ENCODE results near the gene KIF1B.

KIF1B gene

DNA sequence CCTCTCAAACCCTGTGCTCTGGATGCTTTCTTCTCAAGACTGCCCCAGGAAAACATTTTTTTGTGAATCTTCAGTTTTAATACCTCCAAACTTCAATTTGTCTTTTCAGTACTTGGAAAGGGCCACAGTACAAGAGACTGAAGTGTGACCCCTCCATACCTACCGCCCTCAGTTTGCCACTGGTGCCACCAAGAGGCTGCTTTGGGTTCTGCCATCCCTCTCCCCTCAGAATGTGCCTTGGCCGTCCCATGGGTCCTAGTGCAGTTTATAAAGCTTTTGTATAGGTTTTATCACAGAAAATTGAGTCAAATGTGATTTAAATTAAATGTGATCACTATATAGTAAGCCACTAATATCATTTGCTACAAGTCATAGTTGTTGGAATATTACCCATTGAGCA, 127.7 kb downstream of the KIF1B start:
- Histone ChIP-seq H3K9me3 (no peaks in the 10 kb centered on the region), H3K36me3 (peaks cover 62 to 80% (median 67%) of the 10 kb centered on the region in 3 donors), H3K4me3 (no peak overlapping the region), H3K27ac (no peak overlapping the region), H3K4me1 (no peaks in the 10 kb centered on the region), H3K27me3 (no peaks in the 10 kb centered on the region)
- peak in 1 of 2 donors; percentile 25 for DNase-seq
- TF ChIP-seq, protein P1, sequence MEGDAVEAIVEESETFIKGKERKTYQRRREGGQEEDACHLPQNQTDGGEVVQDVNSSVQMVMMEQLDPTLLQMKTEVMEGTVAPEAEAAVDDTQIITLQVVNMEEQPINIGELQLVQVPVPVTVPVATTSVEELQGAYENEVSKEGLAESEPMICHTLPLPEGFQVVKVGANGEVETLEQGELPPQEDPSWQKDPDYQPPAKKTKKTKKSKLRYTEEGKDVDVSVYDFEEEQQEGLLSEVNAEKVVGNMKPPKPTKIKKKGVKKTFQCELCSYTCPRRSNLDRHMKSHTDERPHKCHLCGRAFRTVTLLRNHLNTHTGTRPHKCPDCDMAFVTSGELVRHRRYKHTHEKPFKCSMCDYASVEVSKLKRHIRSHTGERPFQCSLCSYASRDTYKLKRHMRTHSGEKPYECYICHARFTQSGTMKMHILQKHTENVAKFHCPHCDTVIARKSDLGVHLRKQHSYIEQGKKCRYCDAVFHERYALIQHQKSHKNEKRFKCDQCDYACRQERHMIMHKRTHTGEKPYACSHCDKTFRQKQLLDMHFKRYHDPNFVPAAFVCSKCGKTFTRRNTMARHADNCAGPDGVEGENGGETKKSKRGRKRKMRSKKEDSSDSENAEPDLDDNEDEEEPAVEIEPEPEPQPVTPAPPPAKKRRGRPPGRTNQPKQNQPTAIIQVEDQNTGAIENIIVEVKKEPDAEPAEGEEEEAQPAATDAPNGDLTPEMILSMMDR (IDR thresholded peaks at IDR 0.05) = peak; percentile 60 to 62
- intact Hi-C loops (cut with DNase I; ENCODE audit: low total_unique reads) = loop anchor here (10.0 kb wide), 1 partner anchor 393 kb away; the partner anchor contains the start of genes LZIC and NMNAT1

DNA sequence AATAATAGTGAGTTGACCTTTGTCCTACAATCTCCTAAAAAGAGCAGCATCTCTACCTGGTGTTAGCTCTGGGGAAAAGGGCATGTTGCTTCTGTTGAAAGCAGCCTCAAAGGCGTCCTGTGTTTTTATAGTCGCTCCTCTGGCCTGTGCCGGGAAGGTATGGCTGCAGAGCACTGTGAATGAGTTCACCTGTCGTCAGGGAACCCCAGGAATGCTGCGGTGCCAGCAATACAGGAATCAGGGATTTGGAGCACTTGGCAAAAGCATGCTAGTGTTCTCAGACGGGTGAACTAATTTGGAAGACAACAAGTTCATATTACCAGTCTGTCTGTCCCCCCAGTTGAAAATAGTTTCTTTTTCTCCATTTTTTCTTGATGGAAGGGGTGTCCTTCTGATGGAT, 128.2 kb downstream of the KIF1B start:
- Histone ChIP-seq H3K9me3 (no peaks in the 10 kb centered on the region), H3K36me3 (peaks cover 68 to 86% (median 73%) of the 10 kb centered on the region in 3 donors), H3K4me1 (no peaks in the 10 kb centered on the region), H3K4me3 (no peak overlapping the region), H3K27me3 (no peaks in the 10 kb centered on the region), H3K27ac (no peak overlapping the region)
- intact Hi-C loops (cut with DNase I; ENCODE audit: low total_unique reads) = loop anchor here (10.0 kb wide), 1 partner anchor 394 kb away; the partner anchor contains the start of genes LZIC and NMNAT1
- TF ChIP-seq, protein P1 (IDR thresholded peaks at IDR 0.05) = no peak
- DNase-seq = no peak

DNA sequence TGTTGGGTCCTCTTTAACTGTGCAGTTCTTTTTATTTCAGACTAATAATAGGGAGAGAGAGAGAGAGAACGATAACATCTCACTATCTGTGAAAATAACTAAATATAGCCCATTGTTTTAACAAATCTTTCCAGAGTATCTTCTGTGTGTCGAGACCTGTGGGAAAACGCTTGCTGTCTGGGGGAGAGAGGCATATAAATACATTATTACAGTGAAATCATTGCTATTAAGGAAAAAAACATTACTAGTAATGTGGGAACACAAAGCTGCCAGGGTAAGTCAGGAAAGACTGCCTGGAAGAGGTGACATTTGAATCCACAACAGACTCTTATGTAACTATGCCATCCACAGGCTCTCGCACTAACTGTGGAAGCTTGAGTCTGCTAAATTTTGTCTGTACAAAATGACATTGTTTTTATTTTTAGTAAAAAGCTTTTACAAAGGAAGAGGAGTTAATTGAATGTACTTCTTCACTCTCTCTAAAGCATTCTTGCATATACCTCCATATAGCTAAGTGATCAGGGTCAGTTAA, 128.7 kb downstream of the KIF1B start:
- H3K4me1 ChIP-seq = no peaks in the 10 kb centered on the region
- intact Hi-C loops (cut with DNase I; ENCODE audit: low total_unique reads) = loop anchor here (10.0 kb wide), 1 partner anchor 394 kb away; the partner anchor contains the start of genes LZIC and NMNAT1
- peaks cover 72 to 90% (median 74%) of the 10 kb centered on the region in 3 donors for H3K36me3 ChIP-seq
- no peak for DNase-seq
- TF ChIP-seq, protein P1 (IDR thresholded peaks at IDR 0.05) = no peak
- no peak overlapping the region for H3K27ac ChIP-seq
- H3K4me3 ChIP-seq = no peak overlapping the region
- no peaks in the 10 kb centered on the region for H3K27me3 ChIP-seq
- H3K9me3 ChIP-seq = no peaks in the 10 kb centered on the region

DNA sequence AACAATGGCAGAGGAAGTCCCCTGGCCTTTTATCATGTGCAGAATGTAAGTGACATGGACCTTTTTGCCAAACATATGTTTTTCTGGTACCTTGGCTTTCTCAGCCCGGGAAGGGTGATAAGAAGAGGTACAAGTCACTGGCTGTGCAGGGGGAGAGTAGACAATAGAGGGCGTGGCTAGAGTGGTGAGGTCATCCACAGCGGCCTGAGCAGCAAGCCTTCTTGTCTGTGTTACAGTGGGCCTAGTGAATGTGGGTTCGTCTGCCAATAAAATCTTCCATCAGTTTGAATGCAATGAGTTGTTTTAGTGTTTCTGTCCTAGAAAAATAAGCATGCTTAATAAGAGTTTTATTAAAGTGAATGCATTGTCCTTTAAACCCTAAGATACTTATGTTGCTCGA, 129.4 kb downstream of the KIF1B start:
- H3K36me3 ChIP-seq = peaks cover 71 to 90% (median 74%) of the 10 kb centered on the region in 3 donors
- H3K9me3 ChIP-seq = no peaks in the 10 kb centered on the region
- no peak for DNase-seq
- H3K27ac ChIP-seq = no peak overlapping the region
- intact Hi-C loops (cut with DNase I; ENCODE audit: low total_unique reads) = loop anchor here (10.0 kb wide), 2 partner anchors 135 to 395 kb away; partner anchors contain the start of genes LZIC and NMNAT1
- no peak overlapping the region for H3K4me3 ChIP-seq
- no peaks in the 10 kb centered on the region for H3K27me3 ChIP-seq
- H3K4me1 ChIP-seq = no peaks in the 10 kb centered on the region
- TF ChIP-seq, protein P1 (IDR thresholded peaks at IDR 0.05) = no peak

DNA sequence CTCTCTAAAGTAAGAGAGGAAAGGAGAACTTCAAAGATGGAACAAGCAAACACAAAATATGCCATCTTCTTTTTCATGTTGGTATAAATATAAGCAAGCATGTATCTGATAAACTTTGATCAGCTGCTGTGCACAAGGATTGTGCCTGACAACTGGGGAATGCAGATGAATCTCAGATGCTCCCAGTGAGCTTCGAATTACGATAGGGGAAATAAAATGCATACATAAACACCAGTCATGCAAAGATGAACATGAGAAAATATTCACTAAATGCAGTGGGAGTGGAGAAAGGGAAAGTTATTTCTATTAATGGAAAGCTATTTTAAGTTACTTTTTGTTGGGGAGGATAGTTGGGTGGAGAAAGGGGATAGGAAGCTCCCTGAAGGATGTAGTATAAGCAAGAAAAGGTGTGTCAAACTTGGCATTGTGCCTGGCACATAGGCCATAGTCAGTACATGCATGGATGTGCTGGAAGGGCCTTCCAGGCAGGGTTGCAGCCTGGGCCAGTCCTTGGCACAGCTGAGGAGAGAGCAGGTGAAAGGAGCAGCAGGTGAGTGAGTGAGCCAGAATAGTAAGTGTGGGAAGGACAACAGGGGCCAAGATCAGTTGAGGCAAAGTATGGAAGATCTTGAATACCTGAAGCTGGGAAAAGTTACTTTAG, 130.7 kb downstream of the KIF1B start:
- H3K36me3 ChIP-seq = peaks cover 70 to 88% (median 73%) of the 10 kb centered on the region in 3 donors
- intact Hi-C loops (cut with DNase I; ENCODE audit: low total_unique reads) = loop anchor here (10.0 kb wide), 1 partner anchor 136 kb away; no protein-coding TSS in a partner anchor
- DNase-seq = no peak

More for the DNA sequence above, 130.7 kb downstream of the KIF1B start:
- Histone ChIP-seq H3K4me3 (no peak overlapping the region), H3K27me3 (no peaks in the 10 kb centered on the region), H3K27ac (no peak overlapping the region), H3K9me3 (no peaks in the 10 kb centered on the region), H3K4me1 (no peaks in the 10 kb centered on the region)
- TF ChIP-seq, protein P1 (IDR thresholded peaks at IDR 0.05) = no peak
